Hepatocyte (in vitro differentiated cells): ENCODE measurements around the gene ERICH2. TPM values are rescaled to one million over a fixed set of nuclear protein-coding genes. Genes with fewer than 3 reads are reported as not detected.

Experiments used
- DNase-seq: peaks from one replicate; pipeline ENCODE4 v3.0.0-alpha.2; 2016; ENCODE audit warnings: low spot score
- H2AFZ ChIP-seq: fragments of 200-600 bp; sonication (generic); 2 replicates; pipeline ENCODE4 v1.6.0; 2016; ENCODE audit warnings: antibody characterized with exemption, mild to moderate bottlenecking
- H3K27ac ChIP-seq: fragments of 200-600 bp; sonication (generic); 2 replicates; pipeline ENCODE4 v1.5.1; 2016; ENCODE audit warnings: mild to moderate bottlenecking
- H3K27me3 ChIP-seq: fragments of 200-600 bp; sonication (generic); 2 replicates; pipeline ENCODE4 v1.6.1; 2016
- H3K36me3 ChIP-seq: fragments of 200-600 bp; sonication (generic); replicated peaks from 2 replicates; pipeline ENCODE4 v1.5.1; 2016; ENCODE audit warnings: low read depth; ENCODE audit not compliant: insufficient read depth
- H3K4me1 ChIP-seq: fragments of 200-600 bp; sonication (generic); 2 replicates; pipeline ENCODE4 v1.5.1; 2016; ENCODE audit warnings: mild to moderate bottlenecking, moderate library complexity; ENCODE audit not compliant: insufficient read depth
- H3K4me2 ChIP-seq: fragments of 200-600 bp; sonication (generic); 2 replicates; pipeline ENCODE4 v1.6.0; 2016
- H3K4me3 ChIP-seq: fragments of 200-600 bp; sonication (generic); 2 replicates; pipeline ENCODE4 v1.5.1; 2016; ENCODE audit warnings: mild to moderate bottlenecking
- H3K79me2 ChIP-seq: fragments of 200-600 bp; sonication (generic); 2 replicates; pipeline ENCODE4 v1.6.0; 2017; ENCODE audit warnings: mild to moderate bottlenecking
- H3K9me2 ChIP-seq: fragments of 200-600 bp; sonication (generic); replicated peaks from 2 replicates; pipeline ENCODE4 v1.6.0; 2017; ENCODE audit warnings: mild to moderate bottlenecking; ENCODE audit not compliant: insufficient read depth
- H3K9me3 ChIP-seq: fragments of 200-600 bp; sonication (generic); 2 replicates; pipeline ENCODE4 v1.5.1; 2016; ENCODE audit warnings: low read depth, mild to moderate bottlenecking
- H4K20me1 ChIP-seq: fragments of 200-600 bp; sonication (generic); 2 replicates; pipeline ENCODE4 v1.6.0; 2016; ENCODE audit warnings: mild to moderate bottlenecking; ENCODE audit not compliant: insufficient read depth, poor library complexity, severe bottlenecking
- EZH2 ChIP-seq: fragments of 200-600 bp; sonication (generic); IDR thresholded peaks from 2 replicates; pipeline ENCODE4 v1.6.1; 2016; ENCODE audit warnings: antibody characterized with exemption, mild to moderate bottlenecking, borderline replicate concordance
- EZH2phosphoT487 ChIP-seq: fragments of 200-600 bp; sonication (generic); IDR thresholded peaks from one replicate; pipeline ENCODE4 v1.6.1; 2018; ENCODE audit warnings: antibody characterized with exemption, mild to moderate bottlenecking, low read depth, moderate library complexity; ENCODE audit not compliant: unreplicated experiment, severe bottlenecking
- WGBS: methylation state at CpG from one replicate; pipeline ENCODE4 v1.1.6; 2016; ENCODE audit warnings: low lambda C conversion rate; ENCODE audit errors: missing lambda C conversion rate; 5-methylcytosine and 5-hydroxymethylcytosine counted together
- polyA plus RNA-seq: library from polyadenylated mRNA; unstranded; fragments of >200 nt; fragmentation: Nextera tagmentation; extraction: Ambion mirVana; gene quantifications from 2 replicates; pipeline ENCODE4 v1.2.1, GENCODE V29; 2016
- total RNA-seq: library from RNA; depleted of rRNA; stranded (reverse); fragments of >200 nt; gene quantifications from 2 replicates; pipeline ENCODE4 v1.2.3, GENCODE V29; 2014
- TF ChIP-seq, protein P1 (sequence below): fragments of 200-600 bp; sonication (generic); IDR thresholded peaks from 2 replicates; pipeline ENCODE4 v1.5.1; 2016; ENCODE audit warnings: antibody characterized with exemption, mild to moderate bottlenecking; ENCODE audit not compliant: poor library complexity

ERICH2 gene
- total and polyA plus RNA-seq, 2 experiments from 2014 or later: 1.9 TPM; not detected in 1

DNA sequence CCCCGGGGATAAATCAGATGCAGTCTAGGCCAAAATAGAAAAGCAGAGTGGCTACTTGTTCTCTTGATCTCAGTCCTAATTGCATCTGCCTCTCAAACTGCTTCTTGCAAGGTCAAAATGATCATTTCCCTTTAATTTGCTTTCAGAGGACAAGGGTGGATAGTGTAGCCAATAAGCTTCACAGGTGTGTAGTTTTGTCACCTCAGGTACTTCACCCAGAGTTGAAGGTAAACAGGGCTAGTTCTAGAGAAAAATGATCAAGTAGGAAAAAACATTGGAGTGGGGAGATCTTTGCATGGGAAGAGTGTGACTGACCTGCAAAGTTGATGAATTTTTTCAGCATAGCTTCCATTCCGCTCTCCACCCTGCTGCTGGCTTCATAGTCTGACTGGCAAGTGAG lies 8.7 kb downstream of the ERICH2 start:
- no peaks in the 10 kb centered on the region for H4K20me1 ChIP-seq
- no peak for DNase-seq
- H3K27ac ChIP-seq: no peak overlapping the region
- no peak overlapping the region for H3K4me3 ChIP-seq
- H3K9me3 ChIP-seq: no peaks in the 10 kb centered on the region
- WGBS: 62% methylated on average over 2 of the region's 2 CpGs
- no peaks in the 10 kb centered on the region for H3K36me3 ChIP-seq
- no peak overlapping the region for H3K4me2 ChIP-seq
- no peaks in the 10 kb centered on the region for H3K9me2 ChIP-seq
- no peaks in the 10 kb centered on the region for H3K4me1 ChIP-seq
- H3K27me3 ChIP-seq: no peaks in the 10 kb centered on the region
- TF ChIP-seq EZH2 (no peak), EZH2phosphoT487 (no peak)
- TF ChIP-seq, protein P1, sequence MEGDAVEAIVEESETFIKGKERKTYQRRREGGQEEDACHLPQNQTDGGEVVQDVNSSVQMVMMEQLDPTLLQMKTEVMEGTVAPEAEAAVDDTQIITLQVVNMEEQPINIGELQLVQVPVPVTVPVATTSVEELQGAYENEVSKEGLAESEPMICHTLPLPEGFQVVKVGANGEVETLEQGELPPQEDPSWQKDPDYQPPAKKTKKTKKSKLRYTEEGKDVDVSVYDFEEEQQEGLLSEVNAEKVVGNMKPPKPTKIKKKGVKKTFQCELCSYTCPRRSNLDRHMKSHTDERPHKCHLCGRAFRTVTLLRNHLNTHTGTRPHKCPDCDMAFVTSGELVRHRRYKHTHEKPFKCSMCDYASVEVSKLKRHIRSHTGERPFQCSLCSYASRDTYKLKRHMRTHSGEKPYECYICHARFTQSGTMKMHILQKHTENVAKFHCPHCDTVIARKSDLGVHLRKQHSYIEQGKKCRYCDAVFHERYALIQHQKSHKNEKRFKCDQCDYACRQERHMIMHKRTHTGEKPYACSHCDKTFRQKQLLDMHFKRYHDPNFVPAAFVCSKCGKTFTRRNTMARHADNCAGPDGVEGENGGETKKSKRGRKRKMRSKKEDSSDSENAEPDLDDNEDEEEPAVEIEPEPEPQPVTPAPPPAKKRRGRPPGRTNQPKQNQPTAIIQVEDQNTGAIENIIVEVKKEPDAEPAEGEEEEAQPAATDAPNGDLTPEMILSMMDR: no peak
- H3K79me2 ChIP-seq: no peaks in the 10 kb centered on the region
- no peak overlapping the region for H2AFZ ChIP-seq

DNA sequence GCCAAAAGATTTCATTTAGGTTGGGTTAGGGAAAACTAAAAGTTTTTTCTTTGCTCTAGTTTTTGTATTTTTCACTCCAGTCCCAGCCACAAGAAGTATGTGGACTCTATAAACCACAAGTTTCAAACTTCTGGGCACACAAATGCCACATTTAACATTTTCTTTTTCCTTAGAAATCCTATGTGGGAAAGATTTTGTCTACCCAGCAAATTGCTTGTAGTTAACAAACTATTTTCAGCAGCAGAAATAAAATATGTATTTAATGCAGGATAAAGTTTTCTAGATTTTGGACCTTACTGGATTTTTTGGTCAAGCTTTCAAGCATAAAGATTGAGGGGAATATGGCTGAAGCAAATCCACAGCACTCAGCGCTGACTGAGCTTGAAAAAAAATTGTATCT lies 9.1 kb downstream of the ERICH2 start:
- H3K27ac ChIP-seq: no peak overlapping the region
- no peak overlapping the region for H3K4me2 ChIP-seq
- H3K4me1 ChIP-seq: no peaks in the 10 kb centered on the region
- H3K36me3 ChIP-seq: no peaks in the 10 kb centered on the region
- DNase-seq: no peak
- no peaks in the 10 kb centered on the region for H3K9me2 ChIP-seq
- no peaks in the 10 kb centered on the region for H3K9me3 ChIP-seq
- no peaks in the 10 kb centered on the region for H3K79me2 ChIP-seq
- TF ChIP-seq EZH2 (no peak), EZH2phosphoT487 (no peak)
- TF ChIP-seq, protein P1: no peak
- H3K4me3 ChIP-seq: no peak overlapping the region
- WGBS: 97% methylated on average over 1 of the region's 1 CpG
- H4K20me1 ChIP-seq: no peaks in the 10 kb centered on the region
- no peak overlapping the region for H2AFZ ChIP-seq
- no peaks in the 10 kb centered on the region for H3K27me3 ChIP-seq

DNA sequence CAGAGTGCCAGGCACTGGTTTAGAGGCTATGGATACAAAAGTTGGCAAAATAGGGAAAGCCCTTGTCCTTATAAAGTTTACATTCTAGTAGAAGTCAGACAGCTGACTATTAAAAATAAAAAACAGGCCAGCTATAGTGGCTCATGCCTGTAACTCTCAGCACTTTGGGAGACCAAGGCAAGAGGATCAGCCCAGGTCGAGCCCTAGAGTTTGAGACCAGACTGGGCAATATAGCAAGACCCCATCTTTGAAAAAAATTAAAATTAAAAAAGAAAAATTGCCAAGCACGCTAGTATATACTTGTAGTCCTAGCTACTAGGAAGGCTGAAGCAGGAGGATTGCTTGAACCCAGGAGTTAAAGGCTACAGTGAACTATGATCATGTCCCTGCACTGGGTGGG lies 12.5 kb downstream of the ERICH2 start:
- Histone ChIP-seq H3K27ac (no peak overlapping the region), H3K9me2 (no peaks in the 10 kb centered on the region), H3K4me3 (no peak overlapping the region), H3K27me3 (no peaks in the 10 kb centered on the region), H2AFZ (no peak overlapping the region), H4K20me1 (no peaks in the 10 kb centered on the region), H3K4me2 (no peak overlapping the region), H3K4me1 (no peaks in the 10 kb centered on the region), H3K36me3 (no peaks in the 10 kb centered on the region), H3K9me3 (no peaks in the 10 kb centered on the region), H3K79me2 (no peaks in the 10 kb centered on the region)
- DNase-seq: no peak
- 96% methylated on average over 2 of the region's 2 CpGs for WGBS
- TF ChIP-seq EZH2phosphoT487 (no peak), EZH2 (no peak)
- TF ChIP-seq, protein P1: no peak

DNA sequence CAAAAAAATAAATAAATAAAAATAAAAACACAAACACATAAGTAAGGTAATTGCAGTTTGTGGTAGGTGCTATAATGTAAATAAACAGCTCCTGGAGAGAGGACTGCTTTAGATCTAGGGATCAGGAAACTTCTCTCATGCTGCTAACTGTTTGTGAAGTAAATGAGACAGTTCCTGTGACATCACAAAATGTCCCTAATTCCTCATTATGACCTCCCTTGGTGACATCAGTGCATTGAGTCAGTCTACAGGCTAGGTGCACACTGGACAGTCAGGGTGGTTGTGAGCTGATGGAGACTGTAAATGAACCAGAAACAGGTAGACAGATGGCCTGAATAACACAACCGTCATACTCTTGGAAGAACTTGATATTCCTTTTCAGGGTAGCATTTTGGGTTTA lies 13.4 kb downstream of the ERICH2 start:
- Histone ChIP-seq H3K9me3 (no peaks in the 10 kb centered on the region), H3K4me3 (no peak overlapping the region), H2AFZ (no peak overlapping the region), H3K4me1 (no peaks in the 10 kb centered on the region), H4K20me1 (no peaks in the 10 kb centered on the region), H3K36me3 (no peaks in the 10 kb centered on the region), H3K9me2 (no peaks in the 10 kb centered on the region), H3K27ac (no peak overlapping the region), H3K4me2 (no peak overlapping the region), H3K79me2 (no peaks in the 10 kb centered on the region), H3K27me3 (no peaks in the 10 kb centered on the region)
- WGBS: 95% methylated on average over 1 of the region's 1 CpG
- no peak for DNase-seq
- TF ChIP-seq EZH2phosphoT487: no peak
- TF ChIP-seq EZH2: no peak
- TF ChIP-seq, protein P1: no peak
